ENCODE results near the gene RBBP8NL.

Gene RBBP8NL

DNA sequence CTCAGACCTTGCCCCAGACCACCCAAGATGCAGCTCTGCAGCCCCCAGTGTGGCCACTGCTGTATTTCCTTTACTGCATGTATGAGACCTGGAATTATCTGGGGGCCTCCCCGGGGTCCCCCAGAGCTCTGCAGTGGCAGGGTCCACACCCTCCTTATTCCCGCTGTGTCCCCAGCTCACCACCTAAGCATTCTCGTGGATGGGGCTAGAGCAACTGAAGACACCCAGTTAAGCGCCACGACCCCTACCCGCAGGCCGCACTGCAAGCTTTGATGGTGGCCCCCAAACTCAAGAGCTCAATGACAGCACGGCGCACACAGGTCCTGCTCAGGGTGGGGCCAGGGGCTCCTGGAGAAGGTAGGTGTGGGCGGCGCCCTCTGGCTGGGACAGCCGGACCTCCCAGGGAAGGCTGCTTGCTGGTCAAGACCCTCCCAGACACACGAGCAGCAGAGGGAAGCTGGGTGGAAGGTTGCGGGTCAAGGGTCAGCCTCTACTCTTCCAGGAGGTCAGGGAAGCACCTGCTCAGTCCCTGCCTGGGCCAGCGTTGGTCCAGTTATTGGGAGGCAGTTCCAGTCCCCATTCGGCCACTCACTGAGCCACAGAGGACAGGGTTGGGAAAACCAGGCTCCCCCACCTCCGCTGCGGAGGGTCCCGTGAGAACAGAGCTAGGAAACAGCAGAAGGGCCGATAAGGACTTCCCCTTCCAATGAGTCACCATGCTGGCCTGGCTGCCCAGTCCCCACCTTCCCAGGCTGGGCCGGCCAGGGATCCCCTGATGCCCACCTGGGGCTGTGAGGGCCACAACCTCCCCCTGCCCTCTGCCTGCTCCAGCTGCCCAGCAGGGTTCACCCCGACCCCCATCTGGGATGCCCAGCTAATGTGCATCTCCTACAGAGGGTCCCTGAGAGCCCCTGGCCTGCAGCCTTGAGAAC is 63.2 kb downstream of the RBBP8NL start:
- DNase-seq (ENCODE audit: low read depth in 2 of 2) = no peak

DNA sequence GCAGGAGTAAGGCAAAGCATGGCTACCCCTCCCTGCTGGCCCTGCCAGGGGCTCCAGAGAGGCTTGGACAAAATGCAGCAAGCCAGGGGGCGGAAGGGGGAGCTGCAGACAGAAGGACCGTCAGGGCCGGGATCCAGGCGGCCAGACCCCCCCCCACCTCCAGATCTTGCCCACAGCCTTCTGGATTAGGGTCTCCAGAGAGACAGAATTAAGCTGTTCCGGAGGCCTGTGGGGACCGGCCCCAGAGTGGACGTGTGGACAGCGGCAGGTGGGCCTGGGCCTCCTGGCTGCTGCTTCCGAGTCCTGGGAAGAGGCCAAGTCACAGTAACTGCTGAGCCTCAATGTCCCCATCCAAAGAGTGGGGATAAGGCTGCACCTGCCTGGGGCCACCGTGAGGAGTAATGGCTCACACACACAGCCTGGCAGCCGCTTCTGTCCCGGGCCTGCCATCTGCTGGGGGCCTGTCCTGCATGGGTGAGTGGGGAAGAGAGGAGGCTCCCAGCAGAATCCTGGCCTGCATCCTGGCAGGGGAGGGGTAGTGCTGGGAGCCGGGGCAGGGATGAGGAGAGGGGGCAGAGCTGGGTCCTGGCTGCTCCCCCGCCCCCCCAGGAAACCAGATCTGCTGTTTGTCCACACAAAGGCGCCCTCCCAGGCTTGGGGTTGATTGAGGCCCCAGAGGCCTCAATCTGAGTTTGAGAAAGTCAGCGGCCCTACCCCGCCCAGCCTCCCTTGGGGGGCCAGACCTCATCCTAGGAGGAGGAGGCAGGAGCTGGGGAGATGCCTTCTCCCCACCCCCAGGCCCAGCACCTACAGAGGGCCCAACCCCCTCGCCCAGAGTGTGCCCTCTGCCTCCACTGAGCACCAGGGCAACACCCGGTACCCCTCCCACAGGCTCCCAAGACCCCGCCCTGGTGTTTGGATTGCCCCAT is 64.1 kb downstream of the RBBP8NL start:
- DNase-seq (ENCODE audit: low read depth in 2 of 2) = no peak

DNA sequence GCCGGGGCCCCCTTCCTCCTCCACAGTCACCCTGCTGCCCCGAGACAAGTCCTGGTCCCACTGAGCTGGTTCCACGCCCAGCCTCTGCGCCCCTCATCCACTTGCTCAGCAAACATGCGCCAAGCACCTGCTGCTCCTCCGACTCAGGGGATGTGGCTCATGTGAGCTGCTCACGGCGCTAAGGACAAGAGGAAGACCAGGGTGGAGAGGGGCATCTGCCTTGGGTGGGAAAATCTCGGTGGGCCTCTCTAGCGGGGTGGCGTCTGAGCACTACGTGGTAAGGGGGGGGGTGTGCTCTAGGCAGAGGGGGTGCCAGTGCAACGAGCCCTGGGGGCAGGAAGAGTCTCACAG is 64.8 kb downstream of the RBBP8NL start:
- DNase-seq (ENCODE audit: low read depth in 2 of 2) = no peak

DNA sequence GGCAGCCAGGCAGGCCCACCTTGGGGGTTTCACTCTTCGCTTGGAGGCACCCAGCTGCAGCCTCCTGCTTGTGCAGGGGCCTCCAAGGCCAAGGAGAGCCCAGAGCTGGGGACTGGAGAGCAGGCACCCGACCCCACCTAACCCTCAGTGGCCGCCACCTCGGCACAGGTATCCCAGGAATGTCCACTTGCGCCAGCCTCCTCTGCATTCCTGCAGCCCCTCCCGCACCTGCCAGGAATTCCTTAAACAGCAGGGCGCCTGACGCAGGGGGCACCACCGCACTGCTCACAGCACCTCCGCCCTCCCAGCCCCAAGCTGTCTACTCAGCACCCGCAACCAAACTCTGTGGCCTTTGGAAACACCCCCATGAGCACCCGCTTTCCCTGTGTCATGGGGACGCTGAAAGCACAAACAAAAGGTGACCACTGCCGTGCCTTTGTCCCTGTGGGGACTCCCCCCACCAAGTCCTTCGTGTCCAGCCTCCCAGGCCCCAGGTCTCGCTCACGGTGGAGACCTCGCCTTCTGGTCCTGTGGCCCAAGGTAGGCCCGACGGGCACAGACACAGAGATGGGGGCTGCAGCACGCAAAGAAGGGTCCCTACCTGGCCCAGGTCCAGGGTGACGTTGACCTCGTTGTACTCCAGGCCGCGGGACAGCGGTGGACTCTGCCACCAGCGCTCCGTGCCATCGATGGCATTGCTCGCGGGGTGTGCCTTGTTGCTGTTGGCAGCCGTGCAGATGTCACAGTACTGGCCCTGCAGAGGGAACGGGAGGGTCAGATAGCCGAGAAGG is 65.3 kb downstream of the RBBP8NL start:
- DNase-seq (ENCODE audit: low read depth in 2 of 2) = no peak

DNA sequence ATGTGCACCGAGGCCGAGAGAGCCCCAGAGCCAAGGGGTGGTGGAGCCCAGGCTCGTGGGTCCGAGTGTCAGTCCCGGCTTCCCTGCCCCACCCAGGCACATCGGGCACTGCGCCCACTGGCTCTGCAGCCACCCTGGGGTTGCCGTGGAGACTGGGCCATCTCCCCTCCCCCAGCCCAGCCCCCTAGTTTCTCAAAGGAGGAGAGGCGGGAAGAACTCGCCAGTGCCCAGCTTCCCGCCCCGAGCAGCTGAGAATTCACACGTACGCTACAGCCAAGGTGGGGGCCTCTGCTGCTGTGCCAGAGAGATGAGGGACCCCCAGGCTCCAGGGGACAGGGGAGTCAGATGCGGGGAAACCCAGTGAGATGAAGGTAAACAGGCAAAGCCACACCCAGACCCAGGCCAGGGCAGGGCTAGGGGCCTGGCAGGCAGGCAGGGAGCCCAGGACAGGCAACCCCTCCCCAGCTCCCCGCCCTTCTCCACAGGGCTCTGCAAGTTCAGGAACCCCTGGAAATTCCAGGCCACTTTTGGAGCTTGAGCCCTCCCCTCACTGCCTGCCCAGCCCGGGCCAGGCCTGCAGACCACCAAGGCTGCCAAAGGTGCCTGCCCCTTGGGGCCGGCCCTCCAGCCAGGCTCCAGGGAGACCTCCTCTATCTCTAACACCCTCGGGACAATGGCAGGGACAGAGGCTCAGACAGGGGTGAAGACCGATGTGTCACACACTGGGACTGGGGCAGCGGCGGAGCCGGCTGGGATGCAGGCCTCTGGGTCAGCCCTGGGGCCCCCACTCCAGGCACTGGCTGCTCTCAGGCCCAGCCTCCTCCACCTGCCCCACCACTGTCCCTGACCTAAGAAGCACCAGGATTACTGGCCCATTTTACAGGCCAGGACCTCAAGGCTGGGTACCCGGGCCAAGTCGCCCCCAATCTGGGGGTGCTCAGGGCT is 66.2 kb downstream of the RBBP8NL start:
- DNase-seq (ENCODE audit: low read depth in 2 of 2) = no peak

All from stimulated activated CD4-positive, alpha-beta T cell treated with anti-CD3 and anti-CD28 coated beads, Interleukin-4, amount 100 ng/mL, for 48 hours (primary cell).